HepG2 (cell line): ENCODE results near the gene TSHZ2. TPM values are rescaled to one million over a fixed set of nuclear protein-coding genes. Genes with fewer than 3 reads are reported as not detected.

Experiments used
- ATAC-seq: fragments of 200-7000 bp; cut with Tn5 transposase; 3 replicates; pipeline ENCODE4 v1.9.1; 2020; ENCODE audit warnings: mild to moderate bottlenecking, moderate library complexity
- BruUV-seq: library from RNA; stranded (reverse); fragments of 400-500 nt; replicated peaks from 2 replicates; lab custom pipeline; 2021; lab: Mats Ljungman, UMichigan
- CTCF ChIA-PET: fragments of 300-600 bp; formaldehyde crosslinking; extraction: SDS; loops from one replicate; lab custom pipeline; 2021; ENCODE audit warnings: low total read pairs, inconsistent platforms, low intra/inter-chr PET ratio; lab: Yijun Ruan, JAX
- POLR2A ChIA-PET: fragments of 350-600 bp; sonication (Branson Sonifier 250); formaldehyde crosslinking; loops from one replicate; lab custom pipeline; 2020; ENCODE audit warnings: antibody characterized with exemption, inconsistent platforms; lab: Yijun Ruan, JAX
- DNase-seq: peaks from one replicate; pipeline ENCODE4 v3.0.0-alpha.2; 2015; ENCODE audit warnings: low spot score
- FAIRE-seq: peaks from 3 replicates; lab custom pipeline; 2011; peaks lifted over from hg19 to GRCh38; lab: Jason Lieb, UNC
- H2AFZ ChIP-seq: one replicate; pipeline ENCODE4 v1.6.1; 2011; ENCODE audit warnings: low read length, inconsistent platforms
- H3K27ac ChIP-seq: fragments of 300-600 bp; 3 replicates; pipeline ENCODE4 v1.8.0; 2011; ENCODE audit warnings: mixed run types, mild to moderate bottlenecking, mixed read lengths, low read length, inconsistent platforms; ENCODE audit not compliant: insufficient read depth; ENCODE audit errors: extremely low read length
- H3K27me3 ChIP-seq, 2 experiments: fragments of 200-600 bp in 1 of 2; 2 replicates in 1 of 2; 3 replicates in 1 of 2; pipeline versions ENCODE4 v1.6.0 to v1.8.0; 2011; ENCODE audit warnings: low read length in 2 of 2, mild to moderate bottlenecking in 2 of 2, moderate library complexity in 2 of 2, inconsistent platforms in 1 of 2; ENCODE audit not compliant: insufficient read depth in 2 of 2, control insufficient read depth in 1 of 2
- H3K36me3 ChIP-seq, 2 experiments: fragments of 200-600 bp in 1 of 2; replicated peaks in 1 of 2; 2 replicates in 1 of 2; 3 replicates in 1 of 2; pipeline versions ENCODE4 v1.5.1 to v1.8.0; 2011; ENCODE audit warnings: low read length in 2 of 2, inconsistent platforms in 1 of 2; ENCODE audit not compliant: insufficient read depth in 2 of 2, control insufficient read depth in 1 of 2
- H3K4me1 ChIP-seq: 2 replicates; pipeline ENCODE4 v1.5.1; 2012; ENCODE audit warnings: low read length, inconsistent platforms; ENCODE audit not compliant: insufficient read depth
- H3K4me2 ChIP-seq: 2 replicates; pipeline ENCODE4 v1.6.0; 2011; ENCODE audit warnings: low read depth, low read length, inconsistent platforms
- H3K4me3 ChIP-seq, 3 experiments: fragments of 200-600 bp in 1 of 3; sonication (generic), shearing (Covaris generic) in 1 of 3; replicated peaks in 1 of 3; 2 replicates each; pipeline ENCODE4 v1.5.1; 2011 to 2016; ENCODE audit warnings: low read length in 3 of 3, inconsistent platforms in 2 of 3, low read depth in 2 of 3, mild to moderate bottlenecking in 2 of 3, control low read depth in 1 of 3, mixed read lengths in 1 of 3; ENCODE audit not compliant: insufficient read depth in 1 of 3
- H3K79me2 ChIP-seq: one replicate; pipeline ENCODE4 v1.6.1; 2011; ENCODE audit warnings: low read length, inconsistent platforms; ENCODE audit not compliant: insufficient read depth
- H3K9ac ChIP-seq: 2 replicates; pipeline ENCODE4 v1.6.0; 2011; ENCODE audit warnings: mild to moderate bottlenecking, low read depth, low read length, inconsistent platforms; ENCODE audit not compliant: insufficient read depth
- H3K9me3 ChIP-seq: 2 replicates; pipeline ENCODE4 v1.5.1; 2012; ENCODE audit warnings: mild to moderate bottlenecking, low read length
- H4K20me1 ChIP-seq: 2 replicates; pipeline ENCODE4 v1.6.0; 2011; ENCODE audit warnings: inconsistent platforms, mild to moderate bottlenecking, low read length, moderate library complexity; ENCODE audit not compliant: insufficient read depth
- RNF2 ChIP-seq: fragments of 450-650 bp; conservative IDR thresholded peaks from 2 replicates; pipeline ENCODE4 v1.6.1; 2016; ENCODE audit warnings: low read depth
- STAG1 ChIP-seq: sonication (generic); formaldehyde crosslinking; IDR thresholded peaks from 2 replicates; pipeline ENCODE4 v1.4.0; 2020; ENCODE audit warnings: missing genetic modification reagents
- XRCC5 ChIP-seq: fragments of 200-400 bp; formaldehyde crosslinking; optimal IDR thresholded peaks from 2 replicates; pipeline ENCODE3; 2017; ENCODE audit warnings: mild to moderate bottlenecking, low read length
- ZNF12 ChIP-seq: sonication (generic); formaldehyde crosslinking; IDR thresholded peaks from 2 replicates; pipeline ENCODE4 v1.5.0; 2020; ENCODE audit warnings: missing genetic modification reagents
- ZNF121 ChIP-seq: sonication (generic); formaldehyde crosslinking; IDR thresholded peaks from 2 replicates; pipeline ENCODE4 v1.5.0; 2020; ENCODE audit warnings: mild to moderate bottlenecking, missing genetic modification reagents
- ZNF543 ChIP-seq: sonication (generic); formaldehyde crosslinking; IDR thresholded peaks from 2 replicates; pipeline ENCODE4 v1.4.0; 2020; ENCODE audit warnings: mild to moderate bottlenecking, missing genetic modification reagents
- ZNF552 ChIP-seq: sonication (generic); formaldehyde crosslinking; IDR thresholded peaks from 2 replicates; pipeline ENCODE4 v1.9.0; 2022; ENCODE audit warnings: missing genetic modification reagents, mild to moderate bottlenecking, borderline replicate concordance
- ZNF891 ChIP-seq: sonication (generic); formaldehyde crosslinking; IDR thresholded peaks from 2 replicates; pipeline ENCODE4 v1.5.0; 2020; ENCODE audit warnings: mild to moderate bottlenecking, missing genetic modification reagents
- WGBS: methylation state at CpG from one replicate; pipeline ENCODE4 v1.1.6; 2017; ENCODE audit warnings: low lambda C conversion rate; 5-methylcytosine and 5-hydroxymethylcytosine counted together
- in situ Hi-C: cut with HindIII; loops from 2 replicates; pipeline ENCODE4 v1.10.0; 2017; ENCODE audit warnings: low pct_unique_long_range_greater_than_20kb; ENCODE audit not compliant: extremely low pct_ligation_motif_present
- intact Hi-C: fragments of 100-400 bp; cut with micrococcal nuclease; formaldehyde crosslinking; loops from one replicate; pipeline ENCODE4 v1.10.0; 2022; ENCODE audit not compliant: unreplicated experiment
- polyA plus RNA-seq, 8 experiments: library from polyadenylated mRNA; depleted of rRNA in 3 of 8; stranded (reverse) in 7 of 8; unstranded in 1 of 8; fragments of >200 nt; fragmentation: Illumina TruSeq in 4 of 8; extraction: Trizol in 4 of 8; gene quantifications; 2 replicates each; pipeline versions ENCODE4 v1.2.1 to v1.2.3, GENCODE V29; 2011 to 2016; ENCODE audit warnings: low read depth in 4 of 8, missing spikeins in 1 of 8, mixed read lengths in 1 of 8; ENCODE audit not compliant: insufficient read depth in 1 of 8
- total RNA-seq, 5 experiments: library from RNA; depleted of rRNA; stranded (reverse); fragments of >200 nt; fragmentation: Illumina TruSeq; extraction: Trizol; gene quantifications; 2 replicates each; pipeline ENCODE4 v1.2.3, GENCODE V29; 2016; ENCODE audit warnings: low read depth in 1 of 5
- TF ChIP-seq, protein P1 (sequence below): sonication (generic); formaldehyde crosslinking; IDR thresholded peaks from 2 replicates; pipeline ENCODE4 v1.4.0; 2020; ENCODE audit warnings: missing genetic modification reagents

Gene TSHZ2
- total and polyA plus RNA-seq, 2 of the 13 experiments (the other 11 are each of a cell fraction or from before 2014, with no cell fraction given): 0.01 TPM; not detected in 1

- TF ChIP-seq ZNF891 (CRISPR knock-in tag) (no peak), XRCC5 (peak; percentile 29), ZNF543 (CRISPR knock-in tag) (no peak), RNF2 (no peak), STAG1 (CRISPR knock-in tag) (peak; percentile 36), ZNF552 (no peak)
- TF ChIP-seq, protein P1, sequence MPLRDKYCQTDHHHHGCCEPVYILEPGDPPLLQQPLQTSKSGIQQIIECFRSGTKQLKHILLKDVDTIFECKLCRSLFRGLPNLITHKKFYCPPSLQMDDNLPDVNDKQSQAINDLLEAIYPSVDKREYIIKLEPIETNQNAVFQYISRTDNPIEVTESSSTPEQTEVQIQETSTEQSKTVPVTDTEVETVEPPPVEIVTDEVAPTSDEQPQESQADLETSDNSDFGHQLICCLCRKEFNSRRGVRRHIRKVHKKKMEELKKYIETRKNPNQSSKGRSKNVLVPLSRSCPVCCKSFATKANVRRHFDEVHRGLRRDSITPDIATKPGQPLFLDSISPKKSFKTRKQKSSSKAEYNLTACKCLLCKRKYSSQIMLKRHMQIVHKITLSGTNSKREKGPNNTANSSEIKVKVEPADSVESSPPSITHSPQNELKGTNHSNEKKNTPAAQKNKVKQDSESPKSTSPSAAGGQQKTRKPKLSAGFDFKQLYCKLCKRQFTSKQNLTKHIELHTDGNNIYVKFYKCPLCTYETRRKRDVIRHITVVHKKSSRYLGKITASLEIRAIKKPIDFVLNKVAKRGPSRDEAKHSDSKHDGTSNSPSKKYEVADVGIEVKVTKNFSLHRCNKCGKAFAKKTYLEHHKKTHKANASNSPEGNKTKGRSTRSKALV (CRISPR knock-in tag): no peak
These were observed 319.4 kb downstream of the TSHZ2 start (continued) for GRCh38 chr20:53291548-53291947.

- ChIA-PET CTCF (no interaction called here), POLR2A (no interaction called here)
- Histone ChIP-seq H4K20me1 (no peaks in the 10 kb centered on the region), H3K36me3 (no peaks in the 10 kb centered on the region), H3K27me3 (no peaks in the 10 kb centered on the region; a peak in 1 of 5 replicates), H3K4me2 (no peak overlapping the region), H3K27ac (no peak overlapping the region), H3K9ac (no peak overlapping the region), H3K9me3 (no peaks in the 10 kb centered on the region), H3K4me3 (no peak overlapping the region), H2AFZ (no peak overlapping the region), H3K79me2 (no peaks in the 10 kb centered on the region), H3K4me1 (no peaks in the 10 kb centered on the region)
- no peak for DNase-seq
- 2% methylated on average over 1 of the region's 1 CpG for WGBS
- in situ Hi-C loops: no loop called here
- FAIRE-seq: no peak
- intact Hi-C loops: no loop called here
- BruUV-seq: no TSS peak
- TF ChIP-seq ZNF121 (CRISPR knock-in tag) (peak; percentile 77), ZNF12 (no peak)
- no peak for ATAC-seq
These were observed 320.2 kb downstream of the TSHZ2 start for GRCh38 chr20:53292347-53292746.
